ENCODE data around the gene CFAP90. TPM values are rescaled to one million over a fixed set of nuclear protein-coding genes. Genes with fewer than 3 reads are reported as not detected.

Gene CFAP90
- total and polyA plus RNA-seq, 2 of the 8 experiments (the other 6 are each of a cell fraction or from before 2014, with no cell fraction given), result 0.39 to 0.92 TPM

- H2BK15ac ChIP-seq (ENCODE audit: low read length), result no peak overlapping the region
- no peak overlapping the region for H4K91ac ChIP-seq (replicated peaks; ENCODE audit: insufficient read length, low read length)
- no peak overlapping the region for H3K56ac ChIP-seq (replicated peaks; ENCODE audit: insufficient read length, low read depth, low read length)
- FAIRE-seq (no peak), DNase-seq (ENCODE audit: low read depth in 1 of 2, low spot score in 2 of 2) (no peak)
- peaks cover 4 to 13% of the 10 kb centered on the region in 2 experiments for H4K20me1 ChIP-seq (replicated peaks in 1 of 2; ENCODE audit: control insufficient read depth in 1 of 2, insufficient read depth in 2 of 2, low read length in 2 of 2)
- no peak overlapping the region for H2AFZ ChIP-seq (ENCODE audit: low read length)
- H2BK12ac ChIP-seq (ENCODE audit: low read depth, low read length), result no peak overlapping the region
- peaks cover 3 to 19% of the 10 kb centered on the region in 2 experiments; a peak in 3 of 4 replicates for H3K79me2 ChIP-seq (ENCODE audit: control insufficient read depth in 1 of 2, insufficient read depth in 2 of 2, low read length in 2 of 2)
- no peak overlapping the region for H3K27ac ChIP-seq (ENCODE audit: low read depth, low read length)
- H4K5ac ChIP-seq (ENCODE audit: insufficient read length, low read depth, low read length), result no peak overlapping the region
- POLR2A ChIA-PET (ENCODE audit: partially characterized antibody), result no interaction called here
- H3K23ac ChIP-seq (ENCODE audit: insufficient read length), result no peak overlapping the region
- H3K14ac ChIP-seq (ENCODE audit: insufficient read length), result no peak overlapping the region
- no peaks in the 10 kb centered on the region for H3K9me3 ChIP-seq (ENCODE audit: insufficient read depth in 2 of 2, low read depth in 1 of 2, low read length in 1 of 2)
- H3K36me3 ChIP-seq (ENCODE audit: control insufficient read depth in 2 of 4, insufficient read depth in 4 of 4, low read length in 3 of 4), result peaks cover 16 to 82% (median 48%) of the 10 kb centered on the region in 4 experiments
- H3K4me1 ChIP-seq (replicated peaks in 1 of 4; ENCODE audit: control insufficient read depth in 3 of 4, insufficient read depth in 4 of 4, low read length in 3 of 4), result no peaks in the 10 kb centered on the region
- no peak overlapping the region for H3K18ac ChIP-seq (ENCODE audit: extremely low read depth, low read length)
- no peak overlapping the region for H3K4me2 ChIP-seq (ENCODE audit: insufficient read depth in 1 of 2, low read depth in 2 of 2, low read length in 2 of 2)
- no peak overlapping the region for H2BK20ac ChIP-seq (ENCODE audit: low read length)
- H3K9ac ChIP-seq (replicated peaks in 1 of 4; ENCODE audit: extremely low read depth in 1 of 4, low read depth in 3 of 4, low read length in 3 of 4), result no peak overlapping the region
- no peaks in the 10 kb centered on the region for H3K27me3 ChIP-seq (replicated peaks in 1 of 4; ENCODE audit: control insufficient read depth in 3 of 4, extremely low read depth in 1 of 4, insufficient read depth in 3 of 4, low read length in 3 of 4)
- H3K4me3 ChIP-seq (ENCODE audit: extremely low read depth in 1 of 4, insufficient read depth in 2 of 4, low read depth in 3 of 4, low read length in 4 of 4), result no peak overlapping the region
- no peaks in the 10 kb centered on the region for H3K23me2 ChIP-seq (ENCODE audit: low read depth, low read length)
- CTCF ChIA-PET (ENCODE audit: partially characterized antibody), result interaction anchor here (0.6 to 1.0 kb wide), 2 partner anchors 885 to 1112 kb away, joined by 3 to 4 read pairs; no protein-coding TSS in a partner anchor
- H2BK5ac ChIP-seq (ENCODE audit: low read depth, low read length), result no peak overlapping the region
- H2AK5ac ChIP-seq (ENCODE audit: low read depth, low read length), result no peak overlapping the region
- H4K8ac ChIP-seq (ENCODE audit: extremely low read depth, insufficient read depth, low read length), result no peak overlapping the region
- H2BK120ac ChIP-seq (replicated peaks; ENCODE audit: low read depth, low read length), result no peak overlapping the region
- no peak overlapping the region for H3K4ac ChIP-seq (replicated peaks; ENCODE audit: insufficient read length, low read depth, low read length)
- H3K79me1 ChIP-seq (ENCODE audit: low read depth, low read length), result peaks cover 7% of the 10 kb centered on the region; the same call in 1 of the 2 replicates
- TF ChIP-seq MAFK (IDR thresholded peaks at IDR 0.05; ENCODE audit: low read depth, low read length) (no peak), SP4 (IDR thresholded peaks at IDR 0.05; ENCODE audit: low read length) (no peak), HDAC2 (IDR thresholded peaks at IDR 0.05; ENCODE audit: borderline replicate concordance in 1 of 2, low read depth in 2 of 2, low read length in 2 of 2) (no peak), BACH1 (IDR thresholded peaks at IDR 0.05; ENCODE audit: low read length) (no peak)
Observed at GRCh38 chr5:7878381-7878873, 27.5 kb upstream of the CFAP90 start.
